ENCODE results near the gene SPAG6.
"Not testable (repeated sequence)": the region's sequence is repeated elsewhere in the genome, so short reads cannot be mapped to it uniquely, and the experiment has no call there.

Gene SPAG6

GRCh38 chr10:22305721-22306120 is 39.6 kb upstream of the SPAG6 start:
- no peak overlapping the region for H2AFZ ChIP-seq (ENCODE audit: low read depth, low read length)
- no peaks in the 10 kb centered on the region for H4K20me1 ChIP-seq (ENCODE audit: insufficient read depth, low read length)
- ATAC-seq (ENCODE audit: insufficient read depth, low read depth) = no peak
- TF ChIP-seq CTCF (IDR thresholded peaks at IDR 0.05; ENCODE audit: borderline replicate concordance, extremely low read depth, low read length, poor library complexity, severe bottlenecking) (no peak), EZH2 (IDR thresholded peaks at IDR 0.05; ENCODE audit: borderline replicate concordance, low read depth, low read length, severe bottlenecking) (no peak)
- no peaks in the 10 kb centered on the region for H3K4me1 ChIP-seq (ENCODE audit: insufficient read depth, low read length)
- peaks cover 2% of the 10 kb centered on the region for H3K27me3 ChIP-seq (ENCODE audit: insufficient read depth, low read length, poor library complexity)
- no peak for DNase-seq
- H3K36me3 ChIP-seq (ENCODE audit: insufficient read depth, low read length) = no peaks in the 10 kb centered on the region
- H3K79me2 ChIP-seq (ENCODE audit: insufficient read depth, low read length) = no peaks in the 10 kb centered on the region
- no peak overlapping the region for H3K9ac ChIP-seq (ENCODE audit: low read depth, low read length)
- H3K9me3 ChIP-seq (ENCODE audit: insufficient read depth, low read length, severe bottlenecking) = no peaks in the 10 kb centered on the region
- H3K27ac ChIP-seq (ENCODE audit: low read length) = no peak overlapping the region
- H3K4me3 ChIP-seq (ENCODE audit: low read depth in 1 of 2, low read length in 2 of 2) = no peak overlapping the region
- no peak overlapping the region for H3K4me2 ChIP-seq (ENCODE audit: insufficient read depth, low read length)

- Histone ChIP-seq H3K9me3 (ENCODE audit: insufficient read depth, low read length, severe bottlenecking) (no peaks in the 10 kb centered on the region), H3K4me3 (ENCODE audit: low read depth in 1 of 2, low read length in 2 of 2) (no peak overlapping the region), H2AFZ (ENCODE audit: low read depth, low read length) (no peak overlapping the region), H3K79me2 (ENCODE audit: insufficient read depth, low read length) (no peaks in the 10 kb centered on the region), H3K4me2 (ENCODE audit: insufficient read depth, low read length) (no peak overlapping the region), H3K27ac (ENCODE audit: low read length) (no peak overlapping the region), H3K36me3 (ENCODE audit: insufficient read depth, low read length) (no peaks in the 10 kb centered on the region), H3K27me3 (ENCODE audit: insufficient read depth, low read length, poor library complexity) (peaks cover 12% of the 10 kb centered on the region), H3K4me1 (ENCODE audit: insufficient read depth, low read length) (no peaks in the 10 kb centered on the region), H4K20me1 (ENCODE audit: insufficient read depth, low read length) (no peaks in the 10 kb centered on the region), H3K9ac (ENCODE audit: low read depth, low read length) (no peak overlapping the region)
- no peak for DNase-seq
- ATAC-seq (ENCODE audit: insufficient read depth, low read depth) = no peak
- no peak for TF ChIP-seq EZH2 (IDR thresholded peaks at IDR 0.05; ENCODE audit: borderline replicate concordance, low read depth, low read length, severe bottlenecking)
- TF ChIP-seq CTCF (IDR thresholded peaks at IDR 0.05; ENCODE audit: borderline replicate concordance, extremely low read depth, low read length, poor library complexity, severe bottlenecking) = no peak
These were observed 36.9 kb upstream of the SPAG6 start for GRCh38 chr10:22308390-22308789.

GRCh38 chr10:22309180-22310000 is 35.9 kb upstream of the SPAG6 start:
- Histone ChIP-seq H3K4me3 (ENCODE audit: low read depth in 1 of 2, low read length in 2 of 2) (no peak overlapping the region), H3K9me3 (ENCODE audit: insufficient read depth, low read length, severe bottlenecking) (no peaks in the 10 kb centered on the region), H2AFZ (ENCODE audit: low read depth, low read length) (no peak overlapping the region), H3K79me2 (ENCODE audit: insufficient read depth, low read length) (no peaks in the 10 kb centered on the region), H3K27me3 (ENCODE audit: insufficient read depth, low read length, poor library complexity) (peaks cover 18% of the 10 kb centered on the region), H3K27ac (ENCODE audit: low read length) (no peak overlapping the region), H3K4me1 (ENCODE audit: insufficient read depth, low read length) (no peaks in the 10 kb centered on the region), H3K4me2 (ENCODE audit: insufficient read depth, low read length) (no peak overlapping the region), H3K36me3 (ENCODE audit: insufficient read depth, low read length) (no peaks in the 10 kb centered on the region), H3K9ac (ENCODE audit: low read depth, low read length) (no peak overlapping the region), H4K20me1 (ENCODE audit: insufficient read depth, low read length) (no peaks in the 10 kb centered on the region)
- TF ChIP-seq EZH2 (IDR thresholded peaks at IDR 0.05; ENCODE audit: borderline replicate concordance, low read depth, low read length, severe bottlenecking) (no peak), CTCF (IDR thresholded peaks at IDR 0.05; ENCODE audit: borderline replicate concordance, extremely low read depth, low read length, poor library complexity, severe bottlenecking) (no peak)
- DNase-seq (no peak), ATAC-seq (ENCODE audit: insufficient read depth, low read depth) (no peak)

- not testable (repeated sequence) for DNase-seq; H3K4me1 ChIP-seq (ENCODE audit: insufficient read depth, low read length); H3K79me2 ChIP-seq (ENCODE audit: insufficient read depth, low read length); H3K9ac ChIP-seq (ENCODE audit: low read depth, low read length); ATAC-seq (ENCODE audit: insufficient read depth, low read depth); H2AFZ ChIP-seq (ENCODE audit: low read depth, low read length); H3K36me3 ChIP-seq (ENCODE audit: insufficient read depth, low read length); H3K9me3 ChIP-seq (ENCODE audit: insufficient read depth, low read length, severe bottlenecking); H3K4me2 ChIP-seq (ENCODE audit: insufficient read depth, low read length); H3K27ac ChIP-seq (ENCODE audit: low read length); H3K4me3 ChIP-seq (ENCODE audit: low read depth in 1 of 2, low read length in 2 of 2); H4K20me1 ChIP-seq (ENCODE audit: insufficient read depth, low read length)
- H3K27me3 ChIP-seq (ENCODE audit: insufficient read depth, low read length, poor library complexity) = peaks cover 23% of the 10 kb centered on the region
These were observed 35.3 kb upstream of the SPAG6 start for GRCh38 chr10:22310012-22310411.
